CD4-positive, alpha-beta T cell treated with Interleukin-17A for 4 hours (primary cell): ENCODE results near the gene NRXN3.

Experiments
- DNase-seq: peaks from one replicate; pipeline ENCODE4 v3.0.0-alpha.2; 2020; ENCODE audit warnings: mixed read lengths

Gene NRXN3

DNA sequence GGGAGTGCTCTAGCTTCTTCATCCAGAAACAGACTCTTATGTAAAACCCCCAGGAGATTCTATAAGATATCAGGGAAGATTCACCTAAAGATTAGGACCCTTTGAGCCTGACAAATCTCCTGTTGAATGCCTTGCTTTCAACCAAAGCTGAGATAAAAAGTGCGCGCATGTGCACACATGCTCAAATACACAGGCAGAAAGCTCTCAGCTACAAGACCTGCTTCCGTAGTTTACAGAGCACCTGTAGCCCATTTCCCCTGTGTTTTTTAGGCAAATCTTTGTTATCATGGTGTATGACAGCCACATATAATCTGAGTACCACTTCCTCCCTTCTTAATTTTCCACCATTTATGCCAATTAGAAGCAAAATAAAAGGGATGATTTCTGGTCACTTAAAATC is 866.9 kb downstream of the NRXN3 start:
- no peak for DNase-seq

GRCh38 chr14:79037593-79037992 is 867.4 kb downstream of the NRXN3 start:
- DNase-seq = no peak

- no peak for DNase-seq
Observed at GRCh38 chr14:79040790-79041189, 870.6 kb downstream of the NRXN3 start.

DNA sequence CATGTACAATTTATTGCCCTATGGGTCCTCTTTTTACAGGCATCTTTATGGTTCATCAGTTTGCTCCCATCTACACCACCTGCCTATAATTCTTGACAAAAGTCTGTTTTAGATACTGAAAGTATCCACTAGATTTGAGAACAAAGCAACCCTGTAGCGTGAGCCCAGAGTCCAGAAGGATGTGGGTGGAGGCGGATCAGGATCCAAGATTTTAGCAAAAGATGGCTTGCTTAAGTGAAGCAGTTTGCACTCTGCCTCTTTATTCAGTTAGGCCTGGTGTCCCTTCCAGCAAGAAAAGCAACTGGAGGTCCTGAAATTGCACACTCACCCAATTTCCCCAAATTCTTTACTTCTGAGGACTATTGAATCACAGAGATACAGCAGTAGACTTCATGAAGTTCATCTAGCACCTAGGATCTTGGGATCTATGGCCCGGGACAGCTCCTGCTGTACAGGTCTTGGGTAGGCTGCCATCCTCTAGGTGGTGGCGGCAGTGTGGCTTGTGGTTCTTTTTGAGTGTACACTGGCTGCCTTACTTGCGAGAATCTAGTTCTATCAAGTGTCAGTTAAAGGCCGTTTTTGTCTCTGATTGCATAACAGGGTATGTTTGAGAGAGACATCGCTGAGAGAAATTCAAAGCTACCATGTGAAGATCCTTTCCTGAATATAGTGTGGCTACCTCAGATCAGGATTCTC is 873.2 kb downstream of the NRXN3 start:
- no peak for DNase-seq

- no peak for DNase-seq
Observed at GRCh38 chr14:79044894-79045624, 874.9 kb downstream of the NRXN3 start.

- DNase-seq = no peak
Observed at GRCh38 chr14:79050787-79051727, 880.9 kb downstream of the NRXN3 start.

DNA sequence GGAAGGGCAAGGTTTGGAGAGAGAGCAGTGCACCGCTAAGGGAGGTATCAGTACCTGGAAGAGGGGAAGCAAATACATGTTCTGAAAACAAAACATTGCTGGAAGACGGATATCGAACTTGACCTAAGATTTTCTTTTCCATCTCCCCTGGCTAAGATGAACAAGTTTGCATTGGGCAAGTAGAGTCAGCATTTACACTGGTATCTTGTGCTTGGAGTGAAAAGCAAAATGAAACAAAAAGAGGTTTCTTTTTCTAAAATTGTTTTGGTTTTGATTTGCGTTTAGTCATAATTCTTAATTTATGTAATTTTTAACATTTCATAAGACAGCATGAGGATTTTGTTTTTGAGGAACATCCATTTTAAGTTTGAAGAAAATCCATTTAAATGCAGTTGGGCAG is 881.6 kb downstream of the NRXN3 start:
- no peak for DNase-seq

DNA sequence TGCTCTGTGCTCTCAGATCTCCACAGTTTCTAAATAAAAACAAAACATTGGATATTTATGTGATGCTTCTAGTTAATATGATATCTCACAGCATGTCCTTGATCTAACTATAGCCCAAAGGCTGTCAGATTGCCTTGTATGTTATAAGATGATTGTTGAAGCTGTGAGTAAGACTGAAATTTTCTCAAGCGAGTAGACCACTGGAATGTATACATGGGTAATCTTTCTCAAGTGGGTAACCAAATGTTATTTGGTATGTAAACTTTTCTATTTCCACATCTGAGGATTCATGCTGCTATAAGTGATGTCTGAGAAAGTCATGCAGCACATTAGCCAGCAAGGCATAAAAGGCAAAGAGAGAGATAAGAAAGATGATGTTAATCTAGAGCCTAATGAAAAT is 886.7 kb downstream of the NRXN3 start:
- DNase-seq = no peak

DNA sequence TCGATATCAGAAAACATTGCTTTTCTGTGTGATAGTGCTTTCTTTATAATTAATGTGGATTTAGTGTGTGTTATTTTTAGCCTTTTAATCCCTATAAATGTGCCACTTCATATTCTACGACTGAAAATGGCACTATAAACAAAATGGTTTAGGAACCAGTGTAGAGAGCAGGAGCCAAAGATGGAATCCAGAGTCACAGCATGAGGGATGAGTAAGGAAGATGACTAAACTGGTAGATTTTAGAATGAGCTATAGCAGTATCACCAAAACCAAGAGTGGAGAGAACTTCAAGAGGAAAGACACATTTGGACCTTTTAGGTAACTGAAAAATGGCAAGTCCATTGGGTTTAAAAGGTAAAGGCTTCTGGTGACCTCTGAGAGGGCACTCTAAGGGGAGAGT is 887.2 kb downstream of the NRXN3 start:
- DNase-seq = no peak

GRCh38 chr14:79062226-79062625 is 892.1 kb downstream of the NRXN3 start:
- DNase-seq = no peak

DNA sequence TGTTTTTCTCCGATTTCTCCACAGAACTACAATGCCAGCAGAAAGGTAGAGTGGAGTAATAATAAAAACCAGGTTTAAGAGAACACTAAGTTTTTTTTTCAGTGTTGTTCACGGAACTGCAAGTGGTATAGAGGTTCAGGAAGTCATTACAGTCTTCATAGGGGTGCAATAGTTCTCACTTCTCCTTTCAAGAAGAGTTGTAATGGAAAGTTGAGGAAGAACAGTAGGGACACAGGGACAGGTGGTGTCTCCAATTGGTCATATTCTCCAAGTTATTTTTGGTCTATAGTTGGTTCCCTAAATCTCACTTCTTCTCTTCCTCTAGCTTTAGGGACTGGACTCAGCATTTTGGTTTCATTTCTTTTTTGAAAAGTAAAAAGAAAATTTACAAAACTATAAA is 894.0 kb downstream of the NRXN3 start:
- DNase-seq = no peak

DNA sequence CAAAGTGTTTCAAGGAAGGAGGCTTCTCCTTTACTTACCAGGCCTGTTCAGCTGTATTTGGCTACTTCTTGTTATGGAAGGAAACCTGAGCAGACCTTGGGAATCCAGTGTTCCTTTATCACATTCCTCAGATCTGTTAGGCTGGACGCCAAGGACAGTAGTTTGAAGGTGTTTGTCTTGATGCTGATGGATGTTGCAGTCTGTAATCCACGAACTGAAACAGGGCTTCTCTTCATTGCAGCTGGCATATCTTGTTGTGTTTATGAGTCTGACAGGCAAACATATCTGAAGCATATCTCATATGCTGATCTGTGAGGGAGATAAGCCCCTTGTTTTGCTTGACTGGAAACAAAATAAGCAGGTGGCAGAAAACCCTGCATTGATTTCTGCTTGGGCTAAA is 904.3 kb downstream of the NRXN3 start:
- no peak for DNase-seq

DNA sequence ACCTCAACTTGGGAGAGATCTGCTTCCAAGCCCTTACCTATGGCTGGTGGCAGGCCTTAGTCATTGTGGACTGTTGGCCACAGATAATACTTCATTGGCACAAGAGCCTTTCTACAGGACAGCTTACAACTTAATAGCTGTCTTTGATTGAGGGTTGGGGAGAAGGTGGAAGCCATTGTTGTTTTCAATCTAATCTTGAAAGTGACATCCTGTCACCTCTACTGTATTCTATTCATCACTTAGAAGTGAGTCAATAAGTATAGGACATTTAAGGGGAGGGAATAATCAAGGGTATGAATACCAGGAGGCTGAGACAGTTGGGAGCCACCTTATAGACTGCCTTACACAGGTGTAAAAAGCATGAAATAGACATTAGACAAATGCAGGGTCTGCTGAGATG is 906.3 kb downstream of the NRXN3 start:
- no peak for DNase-seq

DNA sequence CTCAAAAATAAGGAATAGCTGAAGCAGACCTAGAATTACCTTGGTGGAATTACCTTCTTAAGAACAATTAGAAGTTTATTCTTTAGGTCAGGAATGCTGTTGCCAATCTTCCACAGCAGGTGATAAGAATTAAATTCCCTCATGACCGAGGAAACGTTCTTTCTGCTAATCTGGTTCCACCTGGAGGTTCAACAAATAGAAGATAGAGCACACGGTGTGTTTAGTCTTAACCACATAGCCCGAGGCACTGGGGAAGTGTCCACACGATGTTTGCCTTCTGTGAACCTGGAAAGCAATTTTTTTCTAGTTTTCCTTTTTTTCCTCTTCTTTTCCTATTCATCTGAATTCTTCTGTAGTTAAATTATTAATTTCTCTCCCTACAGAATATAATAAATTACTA is 906.9 kb downstream of the NRXN3 start:
- no peak for DNase-seq

- no peak for DNase-seq
Observed at GRCh38 chr14:79080040-79080439, 909.9 kb downstream of the NRXN3 start.

GRCh38 chr14:79082883-79083282 is 912.7 kb downstream of the NRXN3 start:
- DNase-seq = no peak

- no peak for DNase-seq
Observed at GRCh38 chr14:79083356-79083755, 913.2 kb downstream of the NRXN3 start.

DNA sequence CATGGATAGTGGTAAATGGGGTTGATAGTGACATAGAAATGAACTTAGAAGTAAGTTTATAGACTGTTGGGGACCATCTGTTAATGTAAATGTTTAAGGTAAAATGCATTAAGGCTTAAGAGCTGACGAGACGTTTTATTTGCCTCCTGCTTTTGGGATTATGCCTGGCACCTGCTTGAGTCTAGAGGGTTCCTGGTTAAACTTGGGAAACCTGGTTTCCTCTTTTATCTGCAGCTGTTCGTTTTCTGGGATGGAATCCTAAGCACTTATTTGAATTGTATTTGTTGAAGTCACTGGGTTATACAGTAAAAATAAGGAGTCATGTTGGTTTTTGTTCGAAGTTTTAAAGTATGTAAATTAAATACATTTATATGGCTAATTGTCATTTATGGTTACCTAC is 914.7 kb downstream of the NRXN3 start:
- no peak for DNase-seq

DNA sequence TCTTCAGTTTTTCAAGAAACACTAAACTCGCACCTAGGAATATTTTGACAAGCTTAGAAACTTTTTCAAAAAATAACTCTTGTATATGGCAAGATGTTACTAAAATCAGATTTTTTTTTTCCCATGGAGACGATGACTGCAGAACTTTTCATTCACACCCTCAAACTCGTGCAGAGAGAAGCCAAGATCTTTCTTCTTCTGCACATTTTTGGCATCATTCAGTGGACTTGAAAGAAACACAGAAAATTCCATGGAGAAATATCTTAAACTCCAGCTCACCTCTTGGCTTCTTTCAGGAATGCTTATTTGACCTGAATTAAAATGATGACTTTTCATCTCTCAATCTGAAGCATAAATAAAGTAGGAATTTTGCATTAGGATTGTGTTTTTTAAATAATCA is 919.4 kb downstream of the NRXN3 start:
- DNase-seq = no peak

GRCh38 chr14:79090641-79091180 is 920.5 kb downstream of the NRXN3 start:
- DNase-seq = no peak

DNA sequence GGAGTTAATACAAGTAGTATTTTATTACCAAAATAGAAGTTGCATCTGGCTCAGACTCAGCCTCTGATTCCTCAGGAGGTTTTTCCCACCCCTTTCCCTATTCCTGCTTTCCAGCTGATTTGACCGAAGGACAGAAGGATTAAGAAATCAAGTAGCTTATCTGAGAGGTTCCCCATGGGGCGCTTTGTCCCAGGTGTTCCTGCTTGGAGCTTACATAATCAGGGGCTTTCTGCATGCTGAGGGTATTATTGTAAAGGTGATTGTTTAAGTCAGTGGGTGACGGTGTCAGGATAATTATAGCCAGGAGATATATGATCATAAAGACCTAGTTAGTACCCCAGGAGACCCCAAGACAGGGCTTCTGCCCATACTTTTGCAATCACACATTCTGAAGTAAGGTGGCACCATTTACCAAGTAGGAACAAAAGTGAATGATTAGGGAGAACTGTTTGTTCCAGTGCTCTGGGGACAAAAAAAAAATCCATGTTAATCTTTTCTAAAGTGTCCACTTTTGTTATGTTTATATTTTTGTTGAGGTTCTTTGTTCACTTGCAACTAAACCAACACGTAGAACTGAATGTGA is 921.3 kb downstream of the NRXN3 start:
- DNase-seq = no peak

DNA sequence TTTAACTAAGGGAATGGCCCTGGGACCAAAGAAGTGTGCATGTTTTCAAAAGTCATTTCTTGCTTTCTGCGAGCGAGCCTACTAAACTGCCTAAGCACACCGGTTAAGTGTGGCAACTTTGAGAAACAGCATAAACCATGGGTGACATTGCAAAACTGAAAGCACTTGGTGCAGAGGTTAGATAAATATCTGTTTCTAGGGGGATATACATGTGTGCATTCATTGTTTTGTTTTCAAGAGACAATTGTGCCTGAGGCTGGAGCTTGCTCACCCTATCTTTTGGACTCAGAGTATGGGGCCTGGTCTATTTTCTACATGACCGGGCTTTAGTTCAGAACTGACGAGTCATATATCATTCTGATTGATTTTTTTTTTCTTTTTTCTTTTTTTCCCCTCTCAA is 923.4 kb downstream of the NRXN3 start:
- DNase-seq = no peak

- DNase-seq = no peak
Observed at GRCh38 chr14:79094951-79095350, 924.8 kb downstream of the NRXN3 start.
